GM04503 (cell line): ENCODE results near the gene MS4A7.

Experiments used
- DNase-seq: peaks from one replicate; pipeline ENCODE4 v3.0.0-alpha.2; 2012; ENCODE audit warnings: low read depth

Gene MS4A7

DNA sequence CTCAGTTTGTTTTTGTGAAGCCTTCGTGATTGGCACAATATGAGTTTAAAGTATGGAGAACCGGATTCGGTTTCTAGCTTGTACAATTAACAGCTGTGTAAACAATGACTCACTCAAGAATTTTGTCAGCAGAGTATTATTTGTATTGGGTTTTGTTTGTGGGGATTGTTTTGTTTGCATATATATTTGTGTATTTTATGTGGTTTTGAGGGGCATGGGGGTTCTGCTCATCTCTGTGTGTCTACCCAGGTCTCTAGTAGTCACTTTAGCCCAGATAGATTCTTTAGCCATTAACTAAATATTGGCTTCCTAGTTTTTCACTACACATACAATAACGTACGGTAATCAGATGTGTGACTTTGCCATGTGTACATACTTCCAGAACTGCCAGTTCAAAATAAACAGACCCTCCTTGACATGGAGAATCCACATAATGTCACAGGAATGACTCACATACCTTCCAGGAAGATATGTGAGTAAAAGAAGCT lies 7.5 kb upstream of the MS4A7 start:
- DNase-seq, result no peak

DNA sequence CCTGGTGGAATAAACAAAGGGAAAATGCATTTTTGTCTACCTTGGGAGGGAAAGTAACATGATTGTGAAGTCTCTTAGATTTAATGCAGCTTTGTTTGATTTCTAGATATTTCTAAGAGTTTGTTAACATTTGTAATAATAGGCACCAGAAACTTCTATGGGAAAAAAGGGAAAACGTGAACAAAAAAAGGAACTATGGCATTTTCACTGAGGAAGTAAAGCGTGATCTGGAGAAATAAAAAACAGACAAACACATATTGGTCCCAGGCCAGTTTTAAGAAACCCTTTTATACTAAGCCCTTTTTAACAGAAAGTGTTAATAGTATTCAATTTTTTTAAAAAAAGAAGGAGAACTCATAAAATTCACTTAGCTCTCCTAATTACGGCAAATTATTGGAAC lies 6.9 kb upstream of the MS4A7 start:
- DNase-seq, result no peak

DNA sequence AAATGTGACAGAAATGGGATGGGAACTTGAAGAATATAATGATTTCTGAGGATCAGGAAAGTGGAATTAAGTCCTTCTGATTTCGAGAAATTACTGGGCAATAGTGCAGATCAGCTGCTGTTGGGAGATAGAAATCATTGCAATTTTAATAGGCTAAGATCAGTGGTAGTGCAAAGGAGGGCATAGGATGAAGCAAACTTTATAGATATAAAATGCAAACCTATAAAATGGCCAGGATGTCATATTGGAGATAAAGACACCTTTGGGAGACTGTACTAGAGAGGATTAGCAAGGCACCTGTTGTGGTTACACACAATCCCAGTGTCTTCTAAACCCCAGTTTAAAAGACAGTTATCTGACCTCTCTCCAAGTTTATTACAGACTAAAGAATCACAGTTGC lies 6.5 kb upstream of the MS4A7 start:
- DNase-seq, result no peak

DNA sequence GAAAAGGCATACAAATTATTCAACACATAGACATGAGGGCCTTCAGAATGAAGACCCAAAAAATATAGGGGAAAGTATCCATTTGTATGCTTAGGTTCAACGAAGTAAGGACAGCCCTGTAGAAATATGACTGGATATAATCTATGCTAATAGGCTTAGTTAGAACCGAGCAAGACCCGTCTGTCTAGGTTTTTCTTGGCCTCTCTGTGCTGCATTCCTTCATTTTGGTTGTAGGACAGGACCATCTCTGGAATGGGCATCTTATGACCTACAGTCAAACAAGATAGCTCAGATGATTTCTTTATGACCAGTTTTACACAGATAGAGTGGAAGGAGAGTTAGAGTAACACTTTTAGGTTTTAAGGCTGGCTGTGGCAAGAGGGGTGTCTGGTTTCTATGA lies 5.6 kb upstream of the MS4A7 start:
- DNase-seq, result no peak

DNA sequence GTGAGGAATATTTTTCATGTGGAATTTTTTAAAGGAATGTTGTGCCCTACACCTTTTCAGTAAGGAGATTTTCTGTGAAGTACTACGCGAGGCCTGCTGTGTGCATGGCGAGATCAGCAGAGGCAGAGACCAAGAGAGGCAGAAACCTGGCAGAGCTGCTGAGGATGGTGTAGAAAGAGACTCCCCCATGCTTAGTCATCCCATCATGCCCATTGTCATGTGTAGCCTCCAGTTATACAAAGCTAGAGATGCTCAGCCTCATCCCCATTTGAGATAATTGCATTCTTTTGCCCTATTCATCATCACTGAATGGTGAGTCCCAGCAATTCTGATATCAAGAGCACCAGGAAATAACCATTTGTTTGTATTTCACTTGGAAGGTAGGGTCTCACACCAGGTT lies 3.0 kb upstream of the MS4A7 start:
- DNase-seq, result no peak

DNA sequence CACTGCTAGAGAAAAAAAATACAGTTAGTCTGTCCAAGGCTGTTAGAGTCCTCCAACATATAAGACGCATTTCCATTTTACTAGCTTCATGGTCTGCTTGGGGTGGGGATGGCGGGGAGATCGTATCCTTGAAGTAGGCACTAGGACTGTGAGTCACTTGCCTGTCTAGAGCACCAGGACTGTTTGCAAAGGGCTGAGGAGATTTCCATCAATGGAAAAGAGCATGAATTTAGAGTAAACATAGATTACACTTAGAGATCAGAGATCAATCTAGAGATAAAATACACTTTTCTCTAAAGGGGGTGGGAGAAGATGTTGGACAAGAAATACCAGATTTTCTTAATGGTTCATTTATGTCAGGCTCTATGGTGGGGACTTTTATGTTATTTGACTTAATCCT lies 1.7 kb upstream of the MS4A7 start:
- no peak for DNase-seq

DNA sequence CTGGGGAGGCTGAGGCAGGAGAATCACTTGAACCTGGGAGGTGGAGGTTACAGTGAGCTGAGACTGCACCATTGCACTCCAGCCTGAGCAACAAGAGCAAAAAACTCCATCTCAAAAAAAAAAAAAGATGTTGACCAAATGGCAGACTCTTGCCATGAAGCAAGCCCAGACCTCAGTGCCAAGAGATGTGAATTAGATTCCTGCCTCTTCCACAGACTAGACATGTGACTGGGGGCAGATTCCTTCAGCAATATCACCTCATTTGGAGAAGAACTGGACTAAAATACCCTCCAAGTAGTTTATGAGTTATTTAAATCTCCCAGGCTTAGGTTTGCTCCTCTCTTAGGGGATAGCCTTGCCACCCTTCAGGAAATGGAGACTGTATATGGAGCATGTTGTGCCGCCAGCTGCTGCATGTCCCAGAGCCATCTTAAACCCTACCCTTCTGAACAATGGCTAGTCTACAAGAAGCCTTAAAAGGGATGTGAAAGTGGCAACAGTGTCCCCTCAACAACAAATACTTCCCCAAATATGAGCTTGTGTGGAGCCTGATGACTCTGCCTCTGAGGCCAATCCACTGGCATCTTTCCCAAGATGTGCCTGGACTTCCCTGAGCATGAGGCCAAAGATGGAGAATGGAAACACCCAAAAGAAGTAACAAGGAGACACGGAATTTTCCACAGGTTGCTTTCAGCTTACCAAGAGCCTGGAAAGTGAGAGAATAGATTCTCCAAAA lies 763 bp upstream of the MS4A7 start:
- no peak for DNase-seq

DNA sequence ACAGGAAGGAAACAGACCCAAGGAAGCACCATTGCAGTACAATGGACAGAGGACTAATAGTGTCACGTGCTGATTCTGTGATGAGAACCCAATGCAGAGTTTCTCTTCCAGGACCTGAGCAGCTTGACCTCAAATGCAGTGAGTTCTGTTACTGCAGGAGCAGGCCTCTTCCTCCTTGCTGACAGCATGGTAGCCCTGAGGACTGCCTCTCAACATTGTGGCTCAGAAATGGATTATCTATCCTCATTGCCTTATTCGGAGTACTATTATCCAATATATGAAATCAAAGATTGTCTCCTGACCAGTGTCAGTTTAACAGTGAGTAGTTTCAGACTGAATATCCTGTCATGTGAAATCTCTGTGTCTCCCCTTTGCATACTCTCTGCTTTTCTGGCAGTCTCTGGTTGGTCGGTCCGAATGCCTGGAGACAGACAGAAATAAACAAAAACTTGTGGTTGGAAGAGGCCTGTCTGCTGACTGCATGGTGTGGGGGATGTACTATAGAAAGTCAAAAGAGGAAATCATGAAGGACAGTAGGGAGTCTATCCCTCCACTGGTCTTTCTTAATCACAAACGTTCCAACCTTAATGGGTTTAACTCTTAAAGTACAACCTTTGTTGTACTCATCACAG lies 11.1 kb downstream of the MS4A7 start:
- no peak for DNase-seq

DNA sequence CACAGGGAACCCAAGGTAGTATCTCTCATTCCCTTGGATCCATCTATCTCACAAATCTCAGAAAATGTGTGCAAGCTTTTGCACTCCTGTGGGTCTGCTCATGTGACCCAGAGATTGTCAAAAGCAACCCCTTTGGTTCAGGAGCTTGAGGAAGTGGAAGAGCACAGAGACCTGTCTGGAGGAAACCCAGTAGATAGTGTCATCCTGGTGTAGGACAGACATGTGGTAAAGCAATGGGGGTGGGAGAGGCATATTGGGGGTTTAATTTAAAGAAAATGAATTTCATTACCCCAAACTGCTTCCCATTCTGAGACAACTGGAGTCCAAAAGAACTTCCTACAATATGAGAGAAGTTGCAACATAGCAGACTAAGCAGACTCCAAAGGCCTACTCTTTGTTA lies 12.1 kb downstream of the MS4A7 start:
- no peak for DNase-seq

DNA sequence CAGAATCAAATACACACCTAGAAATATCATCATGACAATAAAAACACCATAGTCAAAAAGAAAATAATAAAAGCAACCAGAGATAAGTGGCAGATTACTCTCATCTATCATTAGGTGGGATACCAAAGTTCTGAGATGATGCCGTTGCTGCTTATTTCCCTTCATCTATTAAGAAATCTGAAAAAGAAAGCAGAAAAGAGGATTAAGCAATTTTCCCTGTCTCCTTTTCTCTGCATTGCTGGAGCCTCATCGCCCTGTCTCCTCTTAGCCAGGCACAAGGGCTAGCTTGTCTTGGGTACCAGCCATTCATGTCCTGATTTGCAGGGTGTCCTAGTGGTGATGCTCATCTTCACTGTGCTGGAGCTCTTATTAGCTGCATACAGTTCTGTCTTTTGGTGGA lies 14.0 kb downstream of the MS4A7 start:
- no peak for DNase-seq

DNA sequence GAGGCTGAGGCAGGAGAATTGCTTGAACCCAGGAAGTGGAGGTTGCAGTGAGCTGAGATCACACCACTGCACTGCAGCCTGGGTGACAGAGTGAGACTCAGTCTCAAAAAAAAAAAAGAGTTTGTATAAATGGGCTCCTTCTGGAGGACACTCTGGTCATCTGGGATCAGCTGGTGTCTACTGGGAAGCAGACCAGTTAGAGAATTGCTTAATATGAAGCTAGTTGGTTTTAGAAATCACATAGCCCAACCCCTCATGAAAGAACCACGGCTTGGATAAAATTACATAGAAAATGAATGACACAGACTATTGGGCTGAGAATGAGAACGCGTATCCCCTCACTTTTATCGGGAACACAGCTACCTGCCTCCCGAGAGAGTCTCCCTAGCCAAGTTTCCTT lies 14.7 kb downstream of the MS4A7 start:
- DNase-seq, result no peak

DNA sequence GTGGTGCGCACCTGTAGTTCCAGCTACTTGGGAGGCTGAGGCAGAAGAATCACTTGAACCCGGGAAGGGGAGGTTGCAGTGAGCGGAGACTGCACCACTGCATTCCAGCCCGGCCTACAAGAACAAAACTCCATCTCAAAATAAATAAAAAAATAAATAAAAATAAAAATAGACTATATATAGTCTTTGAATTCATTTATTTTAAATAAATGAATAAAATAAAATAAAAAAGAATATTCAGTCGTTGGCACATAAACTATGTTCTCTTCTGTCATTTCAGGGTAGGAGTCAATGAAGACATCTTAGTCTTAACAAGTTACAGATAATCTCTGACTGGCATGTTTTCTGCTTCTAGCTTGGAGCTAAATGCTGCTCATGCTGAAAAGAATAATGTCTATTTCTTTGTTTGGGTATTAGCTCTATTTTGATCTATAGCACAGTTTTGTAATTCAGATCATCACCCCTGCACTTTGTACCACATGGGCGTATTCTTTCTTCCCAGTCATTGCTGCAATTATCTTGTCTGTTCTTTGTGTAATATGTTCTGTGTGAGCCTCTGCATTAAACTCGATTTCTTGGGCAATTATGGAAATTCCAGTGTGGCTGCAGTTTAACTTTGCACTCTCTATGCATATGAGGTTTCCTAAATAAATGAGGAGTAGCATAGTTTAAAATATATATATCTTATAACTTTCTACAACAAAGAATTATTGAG lies 16.5 kb downstream of the MS4A7 start:
- DNase-seq, result no peak

DNA sequence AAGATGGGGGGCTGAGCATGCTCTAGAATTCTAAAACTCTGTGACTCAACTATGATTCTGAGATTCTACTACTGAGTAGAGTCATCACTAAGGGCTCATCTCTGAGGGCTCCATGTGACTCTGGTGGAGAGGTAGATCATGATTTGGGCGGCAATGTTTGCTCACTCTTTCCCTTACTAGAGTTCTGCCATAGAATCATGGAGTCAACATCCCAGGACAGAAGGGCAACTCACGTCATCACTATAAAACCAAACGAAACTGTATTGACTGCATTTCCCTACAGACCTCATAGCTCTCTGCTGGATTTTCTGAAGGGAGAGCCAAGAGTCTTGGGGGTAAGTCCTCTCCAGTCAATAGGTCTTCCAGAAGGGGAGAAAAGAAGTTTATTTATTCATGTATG lies 18.1 kb downstream of the MS4A7 start, which contains the start of gene MS4A14:
Gene MS4A14, plus strand, starts transcription at position 78 of the 400 bp plus-strand sequence. Its CDS starts 120 bp downstream, at position 198.
- no peak for DNase-seq

DNA sequence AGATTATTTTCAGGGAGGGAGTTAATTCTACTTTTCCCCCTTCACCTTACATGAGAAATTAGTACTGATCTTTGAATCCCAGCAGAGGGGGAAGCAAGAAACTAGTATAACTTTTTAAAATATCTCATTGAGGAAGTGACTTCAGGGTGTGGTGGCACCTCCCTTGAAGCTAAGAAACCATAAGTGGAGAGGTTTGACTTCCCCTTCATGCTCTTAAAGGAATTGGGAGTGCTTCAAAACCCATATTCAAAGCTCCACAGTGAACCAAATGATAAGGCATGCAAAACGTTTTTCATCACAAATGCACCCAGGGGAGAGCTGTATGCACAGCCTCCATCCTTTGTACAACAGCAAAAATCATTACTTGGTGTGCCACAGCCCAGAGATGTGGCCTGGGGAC lies 18.5 kb downstream of the MS4A7 start:
- no peak for DNase-seq

DNA sequence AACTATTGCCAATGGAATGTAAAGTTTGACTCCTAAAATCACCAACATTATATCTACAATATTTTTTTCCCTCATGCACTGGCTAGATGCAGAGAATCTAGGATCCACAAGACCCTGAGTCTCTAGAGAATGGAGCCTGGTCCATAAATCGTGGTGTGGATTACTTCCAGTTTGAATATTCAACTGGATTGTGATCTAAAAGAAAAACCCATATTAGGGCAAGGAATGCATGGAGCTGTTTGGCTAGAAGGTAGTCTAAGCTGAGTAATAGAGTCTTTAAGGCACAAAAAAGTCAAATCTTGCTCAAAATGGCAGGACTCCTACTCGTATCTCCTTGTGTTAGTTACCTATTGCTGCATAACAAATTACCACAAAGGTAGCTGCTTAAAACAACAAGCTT lies 41.7 kb downstream of the MS4A7 start:
- no peak for DNase-seq

DNA sequence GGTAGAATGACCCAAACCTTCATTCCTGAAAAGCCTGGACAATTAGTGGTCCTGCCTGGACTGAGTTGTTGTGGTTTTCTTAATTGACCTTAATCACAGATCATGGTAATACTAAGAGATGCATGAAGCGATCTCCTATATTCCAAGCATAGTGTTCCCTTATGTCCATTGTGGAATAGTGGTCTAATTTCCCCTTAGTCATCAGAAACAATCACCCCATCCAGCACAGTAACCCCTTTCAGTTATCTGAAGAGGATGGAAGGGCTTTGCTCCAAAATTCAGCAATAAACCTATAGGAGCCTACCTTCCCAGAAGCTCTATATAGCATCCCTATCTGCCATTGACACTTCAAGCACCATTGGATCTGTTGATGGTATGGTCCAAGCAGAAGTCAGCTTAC lies 44.3 kb downstream of the MS4A7 start:
- no peak for DNase-seq

DNA sequence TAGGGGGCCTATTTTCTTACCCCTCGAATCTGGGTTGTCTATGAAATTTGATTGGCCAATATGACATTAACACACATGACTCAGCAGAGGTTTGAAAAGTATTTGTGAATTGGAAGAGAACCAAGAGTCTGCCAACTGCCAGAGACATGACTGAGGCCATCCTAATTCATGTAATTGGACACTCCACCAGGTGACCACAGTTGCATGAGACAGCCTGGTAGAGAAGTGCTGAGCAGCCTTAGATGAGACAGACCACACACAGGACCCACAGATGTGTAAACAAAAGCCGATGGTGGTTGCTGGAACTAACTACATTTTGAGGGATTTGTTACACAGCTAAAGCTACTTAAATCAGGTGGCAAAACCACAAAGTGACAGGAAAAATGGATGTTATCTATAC lies 50.2 kb downstream of the MS4A7 start:
- no peak for DNase-seq

DNA sequence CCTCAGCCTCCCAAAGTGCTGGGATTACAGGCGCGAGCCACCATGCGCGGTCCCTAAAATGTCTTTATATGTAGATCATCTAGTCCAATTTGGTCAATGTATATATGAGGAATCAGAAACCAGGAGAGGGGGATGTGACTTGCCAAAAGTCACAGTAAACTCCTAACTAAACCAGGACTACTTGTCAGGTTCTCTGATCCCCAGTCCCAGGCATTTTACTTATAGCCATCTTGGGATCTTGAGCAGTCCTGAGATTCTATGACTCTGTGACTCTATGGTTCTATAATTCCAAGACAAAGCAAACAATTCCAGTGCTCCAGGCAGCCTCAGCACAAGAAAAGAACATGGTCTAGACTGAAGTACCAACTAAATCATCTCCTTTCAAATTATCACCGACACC lies 50.9 kb downstream of the MS4A7 start, which contains the start of gene MS4A5:
Gene MS4A5, plus strand, starts transcription at position 301 of the 400 bp plus-strand sequence. CDS start 103 bp downstream, outside the sequence.
- DNase-seq, result no peak

DNA sequence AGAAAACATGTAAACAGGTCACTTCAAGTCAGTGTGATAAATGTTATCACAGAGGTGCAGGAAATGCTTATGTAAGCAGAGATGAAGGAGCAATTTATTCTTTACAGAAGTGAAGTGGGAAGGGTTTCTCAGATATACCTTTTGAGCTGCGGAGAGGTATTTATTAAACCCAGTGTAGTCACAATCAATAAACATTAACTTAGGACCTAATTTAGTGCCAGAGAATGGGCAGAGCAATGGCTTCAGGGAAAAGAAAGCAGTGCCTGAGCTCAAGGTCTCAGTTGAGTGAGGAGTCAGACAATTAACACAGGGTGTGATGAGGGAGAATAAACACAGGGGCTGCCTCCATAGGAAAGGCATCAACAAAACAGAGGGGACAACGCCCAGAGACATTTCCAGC lies 52.9 kb downstream of the MS4A7 start:
- no peak for DNase-seq

DNA sequence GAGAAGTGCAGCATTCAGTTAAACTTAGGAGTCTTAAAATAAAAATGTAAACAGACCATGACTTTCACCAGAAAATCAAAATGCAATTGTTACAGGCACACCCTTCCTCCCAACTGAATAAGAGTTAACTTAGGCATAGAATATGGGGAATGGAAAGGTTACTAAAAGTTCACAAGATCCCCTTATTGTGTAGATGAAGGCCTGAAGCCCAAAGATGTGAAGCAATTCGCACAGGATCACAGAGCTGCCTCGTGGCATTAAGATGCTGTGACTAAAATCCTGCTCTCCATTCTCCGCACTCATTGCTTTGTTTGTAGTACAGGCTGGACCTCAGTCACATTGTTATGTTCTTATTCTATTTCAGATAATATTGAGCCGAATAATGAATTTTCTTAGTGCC lies 55.1 kb downstream of the MS4A7 start:
- DNase-seq, result no peak
